ENCODE results near the gene METTL24. TPM values are rescaled to one million over a fixed set of nuclear protein-coding genes. Genes with fewer than 3 reads are reported as not detected.

The METTL24 gene
- total and polyA plus RNA-seq, 10 of the 15 experiments (the other 5 are each of a cell fraction or from before 2014, with no cell fraction given) = 0.20 TPM; not detected in 9

DNA sequence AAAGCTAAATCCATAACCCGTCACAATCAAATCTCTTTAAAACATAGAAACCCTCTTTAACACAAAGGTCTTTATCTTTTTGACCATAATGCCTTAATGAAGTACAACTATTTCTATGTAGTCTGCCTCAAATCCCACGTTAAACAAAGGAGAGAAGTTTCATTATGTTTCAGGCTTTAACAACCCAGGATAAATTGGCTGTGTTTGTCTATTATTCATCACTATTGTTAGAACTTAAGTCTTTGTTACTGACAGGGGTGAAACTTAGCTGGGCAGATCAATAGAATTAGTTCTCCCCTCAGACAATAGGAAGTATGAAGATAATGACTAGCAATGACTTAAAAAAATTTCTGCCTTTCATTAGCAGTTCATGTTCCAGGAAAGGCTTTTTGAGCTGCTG, 10.1 kb upstream of the METTL24 start:
- WGBS (ENCODE audit: insufficient coverage, insufficient replicate concordance, low lambda C conversion rate, missing lambda C conversion rate) = 45% methylated on average over 2 of the region's 2 CpGs
- CTCF ChIA-PET = no interaction called here
- H3K4me1 ChIP-seq (ENCODE audit: control insufficient read depth, insufficient read depth, low read length) = no peaks in the 10 kb centered on the region
- RAD21 ChIA-PET (ENCODE audit: unreplicated experiment) = no interaction called here
- H3K9ac ChIP-seq (ENCODE audit: control insufficient read depth, insufficient read depth, low read length) = no peak overlapping the region
- TF ChIP-seq MTA2 (IDR thresholded peaks at IDR 0.05; ENCODE audit: low read depth) = peak; percentile 68; the same call in 1 of the 2 replicates
- no peak for TF ChIP-seq RAD51 (IDR thresholded peaks at IDR 0.05)
- TF ChIP-seq, protein P1, sequence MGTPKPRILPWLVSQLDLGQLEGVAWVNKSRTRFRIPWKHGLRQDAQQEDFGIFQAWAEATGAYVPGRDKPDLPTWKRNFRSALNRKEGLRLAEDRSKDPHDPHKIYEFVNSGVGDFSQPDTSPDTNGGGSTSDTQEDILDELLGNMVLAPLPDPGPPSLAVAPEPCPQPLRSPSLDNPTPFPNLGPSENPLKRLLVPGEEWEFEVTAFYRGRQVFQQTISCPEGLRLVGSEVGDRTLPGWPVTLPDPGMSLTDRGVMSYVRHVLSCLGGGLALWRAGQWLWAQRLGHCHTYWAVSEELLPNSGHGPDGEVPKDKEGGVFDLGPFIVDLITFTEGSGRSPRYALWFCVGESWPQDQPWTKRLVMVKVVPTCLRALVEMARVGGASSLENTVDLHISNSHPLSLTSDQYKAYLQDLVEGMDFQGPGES (IDR thresholded peaks at IDR 0.05) = no peak
- POLR2A ChIA-PET = no interaction called here
- FAIRE-seq (no peak), ATAC-seq (no peak), DNase-seq (ENCODE audit: low read depth, low spot score) (no peak)
- no peaks in the 10 kb centered on the region; a peak in 1 of 4 replicates for H3K27me3 ChIP-seq (replicated peaks in 1 of 2; ENCODE audit: control insufficient read depth in 2 of 2, insufficient read depth in 2 of 2, low read length in 1 of 2)
- no peaks in the 10 kb centered on the region for H3K36me3 ChIP-seq (ENCODE audit: control insufficient read depth in 2 of 2, insufficient read depth in 2 of 2, low read length in 1 of 2)
- SMC1A ChIA-PET (ENCODE audit: uncharacterized antibody, unreplicated experiment) = interaction anchor here (1.2 kb wide), 1 partner anchor 22 kb away, joined by 3 read pairs; no protein-coding TSS in a partner anchor
- no peak overlapping the region for H2AFZ ChIP-seq (ENCODE audit: control insufficient read depth, low read depth, low read length)
- no peak overlapping the region for H3K4me3 ChIP-seq
- H3K79me2 ChIP-seq (ENCODE audit: control insufficient read depth, insufficient read depth, low read length) = no peaks in the 10 kb centered on the region
- H4K20me1 ChIP-seq (ENCODE audit: control insufficient read depth, insufficient read depth) = no peaks in the 10 kb centered on the region
- H3K9me3 ChIP-seq (replicated peaks; ENCODE audit: control insufficient read depth, insufficient read depth, low read length) = no peaks in the 10 kb centered on the region
- intact Hi-C loops (cut with micrococcal nuclease; ENCODE audit: unreplicated experiment) (no loop called here), in situ Hi-C loops (cut with MboI) (no loop called here)
- BruUV-seq (replicated peaks) = no TSS peak
- H3K4me2 ChIP-seq (ENCODE audit: control insufficient read depth, insufficient read depth) = no peak overlapping the region
- no peak overlapping the region for H3K27ac ChIP-seq (ENCODE audit: control insufficient read depth, insufficient read depth)

DNA sequence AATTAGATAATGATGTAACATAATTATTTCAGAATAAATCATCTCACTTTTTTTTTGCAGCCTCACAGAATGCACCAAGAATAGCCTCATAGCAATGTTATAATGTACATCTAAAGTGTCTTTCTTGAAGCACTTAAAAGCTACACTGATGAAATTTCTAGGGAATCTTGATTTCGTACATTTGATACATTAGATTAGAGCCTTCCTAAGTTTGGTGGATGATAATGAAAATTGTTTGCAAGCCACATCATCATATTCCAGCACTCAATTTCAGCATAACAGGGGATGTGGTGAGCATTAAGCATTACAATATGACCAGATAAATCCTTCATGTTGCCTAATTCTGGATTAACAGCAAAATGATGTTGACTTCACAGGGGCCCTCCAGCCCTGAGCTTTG, 9.7 kb upstream of the METTL24 start:
- Histone ChIP-seq H2AFZ (ENCODE audit: control insufficient read depth, low read depth, low read length) (no peak overlapping the region), H4K20me1 (ENCODE audit: control insufficient read depth, insufficient read depth) (no peaks in the 10 kb centered on the region), H3K9ac (ENCODE audit: control insufficient read depth, insufficient read depth, low read length) (no peak overlapping the region), H3K4me3 (no peak overlapping the region), H3K27ac (ENCODE audit: control insufficient read depth, insufficient read depth) (no peak overlapping the region), H3K27me3 (replicated peaks in 1 of 2; ENCODE audit: control insufficient read depth in 2 of 2, insufficient read depth in 2 of 2, low read length in 1 of 2) (no peaks in the 10 kb centered on the region; a peak in 1 of 4 replicates), H3K79me2 (ENCODE audit: control insufficient read depth, insufficient read depth, low read length) (no peaks in the 10 kb centered on the region), H3K9me3 (replicated peaks; ENCODE audit: control insufficient read depth, insufficient read depth, low read length) (no peaks in the 10 kb centered on the region), H3K4me2 (ENCODE audit: control insufficient read depth, insufficient read depth) (no peak overlapping the region), H3K4me1 (ENCODE audit: control insufficient read depth, insufficient read depth, low read length) (no peaks in the 10 kb centered on the region), H3K36me3 (ENCODE audit: control insufficient read depth in 2 of 2, insufficient read depth in 2 of 2, low read length in 1 of 2) (no peaks in the 10 kb centered on the region)
- DNase-seq (ENCODE audit: low read depth, low spot score) (no peak), ATAC-seq (no peak), FAIRE-seq (no peak)
- POLR2A ChIA-PET = no interaction called here
- no TSS peak for BruUV-seq (replicated peaks)
- SMC1A ChIA-PET (ENCODE audit: uncharacterized antibody, unreplicated experiment) = interaction anchor here (1.2 kb wide), 1 partner anchor 22 kb away, joined by 3 read pairs; no protein-coding TSS in a partner anchor
- 17% methylated on average over 1 of the region's 1 CpG for WGBS (ENCODE audit: insufficient coverage, insufficient replicate concordance, low lambda C conversion rate, missing lambda C conversion rate)
- CTCF ChIA-PET = no interaction called here
- intact Hi-C loops (cut with micrococcal nuclease; ENCODE audit: unreplicated experiment) = no loop called here
- RAD21 ChIA-PET (ENCODE audit: unreplicated experiment) = no interaction called here
- in situ Hi-C loops (cut with MboI) = no loop called here
- TF ChIP-seq SMC3 (IDR thresholded peaks at IDR 0.05; ENCODE audit: borderline replicate concordance, low read length) (no peak), ZNF622 (IDR thresholded peaks at IDR 0.05) (no peak), CBX3 (IDR thresholded peaks at IDR 0.05; ENCODE audit: borderline replicate concordance, low read depth) (no peak), ZNF207 (IDR thresholded peaks at IDR 0.05; ENCODE audit: borderline replicate concordance) (no peak), SIN3A (IDR thresholded peaks at IDR 0.05; ENCODE audit: low read depth, low read length) (no peak), HDAC2 (IDR thresholded peaks at IDR 0.05) (no peak), YBX1 (IDR thresholded peaks at IDR 0.05) (no peak), GABPA (IDR thresholded peaks at IDR 0.05; ENCODE audit: low read depth) (no peak), CBFB (IDR thresholded peaks at IDR 0.05; ENCODE audit: low read depth) (no peak), NFXL1 (IDR thresholded peaks at IDR 0.05; ENCODE audit: borderline replicate concordance) (no peak), SREBF2 (IDR thresholded peaks at IDR 0.05; ENCODE audit: low read length) (no peak), POLR2AphosphoS2 (IDR thresholded peaks at IDR 0.05; ENCODE audit: low read depth, low read length) (no peak), RBBP5 (conservative IDR thresholded peaks at IDR 0.05) (no peak), JUND (IDR thresholded peaks at IDR 0.05; ENCODE audit: low read depth, low read length) (no peak)
- TF ChIP-seq, protein P2, sequence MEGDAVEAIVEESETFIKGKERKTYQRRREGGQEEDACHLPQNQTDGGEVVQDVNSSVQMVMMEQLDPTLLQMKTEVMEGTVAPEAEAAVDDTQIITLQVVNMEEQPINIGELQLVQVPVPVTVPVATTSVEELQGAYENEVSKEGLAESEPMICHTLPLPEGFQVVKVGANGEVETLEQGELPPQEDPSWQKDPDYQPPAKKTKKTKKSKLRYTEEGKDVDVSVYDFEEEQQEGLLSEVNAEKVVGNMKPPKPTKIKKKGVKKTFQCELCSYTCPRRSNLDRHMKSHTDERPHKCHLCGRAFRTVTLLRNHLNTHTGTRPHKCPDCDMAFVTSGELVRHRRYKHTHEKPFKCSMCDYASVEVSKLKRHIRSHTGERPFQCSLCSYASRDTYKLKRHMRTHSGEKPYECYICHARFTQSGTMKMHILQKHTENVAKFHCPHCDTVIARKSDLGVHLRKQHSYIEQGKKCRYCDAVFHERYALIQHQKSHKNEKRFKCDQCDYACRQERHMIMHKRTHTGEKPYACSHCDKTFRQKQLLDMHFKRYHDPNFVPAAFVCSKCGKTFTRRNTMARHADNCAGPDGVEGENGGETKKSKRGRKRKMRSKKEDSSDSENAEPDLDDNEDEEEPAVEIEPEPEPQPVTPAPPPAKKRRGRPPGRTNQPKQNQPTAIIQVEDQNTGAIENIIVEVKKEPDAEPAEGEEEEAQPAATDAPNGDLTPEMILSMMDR (IDR thresholded peaks at IDR 0.05 in 2 of 3, conservative IDR thresholded peaks at IDR 0.05 in 1 of 3; ENCODE audit: control insufficient read depth in 2 of 3, extremely low read depth in 1 of 3, insufficient read depth in 1 of 3, low read depth in 3 of 3, low read length in 3 of 3) = no peak

All from GM12878 (cell line).